Heart left ventricle (tissue), 16 donors: ENCODE data around the gene DROSHA. TPM values are rescaled to one million over a fixed set of nuclear protein-coding genes. Genes with fewer than 3 reads are reported as not detected.
A peak's percentile ranks its signal among the peaks of the same experiment; 100 is the strongest.

Experiments used
- ATAC-seq, 4 donors: fragments of 200-7000 bp; cut with Tn5 transposase; one replicate each; pipeline ENCODE4 v1.9.1; 2020 to 2022; ENCODE audit warnings: moderate library complexity in 4 of 4, mild to moderate bottlenecking in 3 of 4, moderate number of reproducible peaks in 1 of 4
- DNase-seq, 5 donors: peaks; one replicate each; pipeline ENCODE4 v3.0.0-alpha.2; 2020
- H3K27ac ChIP-seq, 12 donors: fragments of 200-600 bp; sonication (generic) in 4 of 12; one replicate each; pipeline versions ENCODE4 v1.5.0 to v1.8.0; 2016 to 2022; ENCODE audit warnings: mild to moderate bottlenecking in 2 of 12
- H3K27me3 ChIP-seq, 9 donors: fragments of 200-600 bp; sonication (generic) in 2 of 9; one replicate each; pipeline versions ENCODE4 v1.5.1 to v1.8.0; 2016 to 2022; ENCODE audit warnings: mild to moderate bottlenecking in 3 of 9
- H3K36me3 ChIP-seq, 9 donors: fragments of 200-600 bp; sonication (generic) in 2 of 9; one replicate each; pipeline versions ENCODE4 v1.5.0 to v1.8.0; 2018 to 2022; ENCODE audit warnings: mild to moderate bottlenecking in 2 of 9
- H3K4me1 ChIP-seq, 12 donors: fragments of 200-600 bp; sonication (generic) in 4 of 12; one replicate each; pipeline versions ENCODE4 v1.5.0 to v1.8.0; 2016 to 2022; ENCODE audit warnings: mild to moderate bottlenecking in 3 of 12
- H3K4me3 ChIP-seq, 12 donors: fragments of 200-600 bp; sonication (generic) in 4 of 12; one replicate each; pipeline versions ENCODE4 v1.5.0 to v1.8.0; 2017 to 2022; ENCODE audit warnings: mild to moderate bottlenecking in 9 of 12, moderate library complexity in 4 of 12
- H3K9me3 ChIP-seq, 12 donors: fragments of 200-600 bp; sonication (generic) in 4 of 12; one replicate each; pipeline versions ENCODE4 v1.5.0 to v1.8.0; 2016 to 2022; ENCODE audit warnings: mild to moderate bottlenecking in 1 of 12
- CTCF ChIP-seq, 12 donors: fragments of 200-600 bp; sonication (generic) in 4 of 12; IDR thresholded peaks; one replicate each; pipeline versions ENCODE4 v1.5.0 to v1.8.0; 2018 to 2022; ENCODE audit warnings: antibody characterized with exemption in 12 of 12, mild to moderate bottlenecking in 5 of 12
- POLR2A ChIP-seq, 2 donors: fragments of 450-650 bp; IDR thresholded peaks; one replicate each; pipeline ENCODE4 v1.6.1; 2017; ENCODE audit warnings: antibody characterized with exemption in 2 of 2, mild to moderate bottlenecking in 2 of 2, moderate library complexity in 2 of 2
- WGBS, 4 donors: extraction: QIAGEN DNeasy Blood & Tissue Kit in 2 of 4; methylation state at CpG; one replicate each; pipeline versions ENCODE4 v1.1.5 to v1.1.7; 2013 to 2018; 5-methylcytosine and 5-hydroxymethylcytosine counted together
- intact Hi-C, 10 donors: fragments of 100-400 bp; cut with DNase I; formaldehyde crosslinking; loops; one replicate each; pipeline versions ENCODE4 v1.11.1 to v1.14.2; 2022
- polyA plus RNA-seq, 2 donors: library from polyadenylated mRNA; stranded (reverse); fragments of 200-250 nt; gene quantifications; one replicate each; pipeline ENCODE4 v1.2.3, GENCODE V29; 2013
- total RNA-seq, 9 donors: library from RNA; depleted of rRNA in 2 of 9; stranded (reverse); fragments of >200 nt in 2 of 9; fragmentation: NEBNext Ultra II Directional in 3 of 9; extraction: Animal tissue kit (Norgen Biotek cat#: 25700) in 3 of 9; gene quantifications; one replicate each; pipeline versions ENCODE4 v1.1.0 to v1.2.4, GENCODE V29; 2016 to 2023
- donor health status: ischemic (EF 13 %, LVEDD 7.1; RV severe dilation, severe dysfunction).
- donor health status: healthy with polysubstance abuse.
- donor health status: DM: no; HTN: yes; CAD: no.
- donor health status: DM: no; HTN: no; CAD: no.
- donor health status: ischemic (EF 25% LVEDD 6.9; RV normal size, moderate dysfunction).
- donor health status: ischemic (EF 25% LVEDD 5.7; RV mildly dilated, moderate dysfunction).
- donor health status: healthy.
- donor health status: DM: yes; HTN: yes; CAD: no.
- donor health status: ischemic (EF 35%, LVEDD 5.7; RV mildly dilated, moderate dysfunction).
- donor health status: nonischemic (EF 11% LVEDD 7.7; RV severe dilation, severe dysfunction).
- donor health status: DM: yes; HTN: yes; CAD: no.
- donor health status: PGD.
- donor health status: ischemic (EF 29% LVEDD 5.4; RV normal size, mild dysfunction).
- donor health status: nonischemic (EF 23%, LVEDD 6.1; RV moderate dilation, normal function).

The DROSHA gene
- total and polyA plus RNA-seq, 11 donors = 19.3 to 55.6 (median 33.2) TPM

DNA sequence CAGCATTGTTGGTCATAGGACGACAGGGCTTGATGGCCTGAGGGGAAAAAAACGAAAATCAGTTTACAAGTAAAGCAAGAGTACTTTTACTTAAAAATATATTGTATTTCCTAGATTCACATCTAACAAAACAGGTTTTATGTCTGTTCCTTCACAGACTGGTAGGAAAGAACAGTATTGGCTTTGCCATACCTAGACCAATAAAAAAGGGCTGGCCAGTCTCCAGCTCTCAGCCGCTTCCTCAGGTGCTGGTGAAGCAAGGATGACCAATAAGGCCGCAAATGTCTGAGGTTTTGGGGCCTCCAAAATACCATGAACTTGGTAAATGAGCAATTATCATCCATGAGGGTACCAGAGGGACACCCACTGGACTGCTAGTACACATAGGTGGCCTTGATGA is 36.6 kb downstream of the DROSHA start:
- intact Hi-C loops = no loop called here
- no peaks in the 10 kb centered on the region for H3K27me3 ChIP-seq
- no peak overlapping the region for H3K4me3 ChIP-seq
- ATAC-seq (no peak), DNase-seq (no peak)
- no peaks in the 10 kb centered on the region for H3K9me3 ChIP-seq
- H3K36me3 ChIP-seq = peaks cover 0 to 100% (median 96%) of the 10 kb centered on the region in 9 donors
- WGBS, 4 donors = 92 to 99% (median 95%) methylated on average over 4 of the region's 4 CpGs
- no peak for TF ChIP-seq POLR2A (IDR thresholded peaks at IDR 0.05)
- no peak for TF ChIP-seq CTCF (IDR thresholded peaks at IDR 0.05)
- no peaks in the 10 kb centered on the region for H3K4me1 ChIP-seq
- H3K27ac ChIP-seq = no peak overlapping the region

DNA sequence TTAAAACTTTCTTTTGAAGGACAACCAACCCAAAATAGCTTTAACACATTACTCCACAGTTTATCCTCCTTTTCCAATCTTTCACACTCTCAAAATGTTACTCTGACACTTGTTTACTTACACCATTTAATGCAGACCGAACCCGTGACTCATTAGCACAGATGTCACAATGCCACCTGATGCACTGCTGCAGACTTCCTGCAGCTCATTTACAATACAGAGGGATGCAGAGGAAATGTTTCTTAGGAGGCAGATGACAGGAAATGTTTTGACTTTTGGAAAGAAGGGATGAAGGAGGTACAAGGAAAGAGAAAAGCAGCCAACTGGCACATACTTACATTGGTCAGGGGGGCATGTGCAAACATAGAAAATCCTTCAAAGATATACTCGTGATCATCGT is 39.0 kb downstream of the DROSHA start:
- Histone ChIP-seq H3K36me3 (peaks cover 0 to 99% (median 94%) of the 10 kb centered on the region in 9 donors), H3K27me3 (no peaks in the 10 kb centered on the region), H3K4me1 (no peaks in the 10 kb centered on the region), H3K9me3 (no peaks in the 10 kb centered on the region), H3K4me3 (no peak overlapping the region), H3K27ac (no peak overlapping the region)
- ATAC-seq (no peak), DNase-seq (no peak)
- intact Hi-C loops = no loop called here
- TF ChIP-seq POLR2A (IDR thresholded peaks at IDR 0.05) (no peak), CTCF (IDR thresholded peaks at IDR 0.05) (no peak)
- 74 to 83% (median 79%) methylated on average over 4 of the region's 4 CpGs for WGBS, 4 donors

DNA sequence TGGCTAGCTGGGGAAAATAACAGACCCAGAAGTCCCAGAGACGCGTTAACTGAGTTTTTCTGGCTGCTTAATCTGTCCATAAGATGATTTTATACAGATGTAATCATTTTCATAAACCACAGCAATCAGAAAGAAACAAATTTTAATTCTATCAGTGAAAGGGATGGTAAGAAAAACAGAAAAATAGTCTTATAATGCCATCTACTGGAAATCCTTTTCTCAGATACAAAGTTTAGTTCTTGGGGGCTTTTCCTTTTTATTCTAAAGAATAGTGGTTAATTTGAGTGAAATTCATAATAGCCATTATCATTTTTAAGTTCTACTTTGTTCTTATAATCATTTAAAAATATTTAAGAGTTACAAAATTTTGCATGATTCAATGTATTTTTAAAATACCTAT is 44.4 kb downstream of the DROSHA start:
- Histone ChIP-seq H3K4me1 (no peaks in the 10 kb centered on the region), H3K27ac (no peak overlapping the region), H3K36me3 (peaks cover 0 to 97% (median 86%) of the 10 kb centered on the region in 9 donors), H3K27me3 (no peaks in the 10 kb centered on the region), H3K4me3 (no peak overlapping the region), H3K9me3 (no peaks in the 10 kb centered on the region)
- ATAC-seq (no peak), DNase-seq (no peak)
- peak in 2 of 12 donors; percentile 13 to 17 for TF ChIP-seq CTCF (IDR thresholded peaks at IDR 0.05)
- no peak for TF ChIP-seq POLR2A (IDR thresholded peaks at IDR 0.05)
- WGBS, 4 donors = 94 to 98% (median 96%) methylated on average over 2 of the region's 2 CpGs
- intact Hi-C loops = no loop called here

- intact Hi-C loops = no loop called here
- Histone ChIP-seq H3K27ac (no peak overlapping the region), H3K27me3 (no peaks in the 10 kb centered on the region), H3K9me3 (no peaks in the 10 kb centered on the region), H3K4me1 (no peaks in the 10 kb centered on the region), H3K4me3 (no peak overlapping the region), H3K36me3 (peaks cover 0 to 97% (median 85%) of the 10 kb centered on the region in 9 donors)
- ATAC-seq (no peak), DNase-seq (no peak)
- 92 to 95% (median 93%) methylated on average over 6 of the region's 6 CpGs for WGBS, 4 donors
- TF ChIP-seq POLR2A (IDR thresholded peaks at IDR 0.05) = no peak
- no peak for TF ChIP-seq CTCF (IDR thresholded peaks at IDR 0.05)
Measured at GRCh38 chr5:31486441-31486840, 45.5 kb downstream of the DROSHA start.
